Stimulated activated CD4-positive, alpha-beta T cell treated with anti-CD3 and anti-CD28 coated beads, Interleukin-15, amount 100 ng/mL, for 48 hours (primary cell): Measurements from ENCODE around the gene DAB2IP.
"Not testable (repeated sequence)": the region's sequence is repeated elsewhere in the genome, so short reads cannot be mapped to it uniquely, and the experiment has no call there.

Experiments
- DNase-seq, 2 donors: peaks; one replicate each; pipeline ENCODE4 v3.0.0-alpha.2; 2020; ENCODE audit warnings: low read depth in 2 of 2

The DAB2IP gene

GRCh38 chr9:121644040-121644439, 7.4 kb upstream of the DAB2IP start:
- not testable (repeated sequence) for DNase-seq

- DNase-seq, result no peak
These were observed 6.4 kb upstream of the DAB2IP start for GRCh38 chr9:121645003-121645402.

- DNase-seq, result no peak
These were observed 5.3 kb upstream of the DAB2IP start for GRCh38 chr9:121645853-121646807.

GRCh38 chr9:121646992-121647391, 4.4 kb upstream of the DAB2IP start:
- no peak for DNase-seq

- DNase-seq, result no peak
These were observed 3.3 kb upstream of the DAB2IP start for GRCh38 chr9:121648172-121648571.

GRCh38 chr9:121648799-121649198, 2.6 kb upstream of the DAB2IP start:
- no peak for DNase-seq

- DNase-seq, result no peak
These were observed 1.8 kb upstream of the DAB2IP start for GRCh38 chr9:121649476-121650216.

GRCh38 chr9:121650217-121651007, 1.0 kb upstream of the DAB2IP start:
- peak in 1 of 2 donors; percentile 13 for DNase-seq

GRCh38 chr9:121651008-121651294, 483 bp upstream of the DAB2IP start:
- no peak for DNase-seq

GRCh38 chr9:121652021-121652837, 795 bp downstream of the DAB2IP start:
- no peak for DNase-seq

- no peak for DNase-seq
These were observed 1.4 kb downstream of the DAB2IP start for GRCh38 chr9:121652838-121653231.

GRCh38 chr9:121654499-121655140, 3.2 kb downstream of the DAB2IP start:
- no peak for DNase-seq

- DNase-seq, result no peak
These were observed 3.9 kb downstream of the DAB2IP start for GRCh38 chr9:121655231-121655755.

GRCh38 chr9:121656941-121657470, 5.6 kb downstream of the DAB2IP start:
- no peak for DNase-seq

GRCh38 chr9:121658166-121658565, 6.7 kb downstream of the DAB2IP start:
- DNase-seq, result no peak

- DNase-seq, result no peak
These were observed 7.2 kb downstream of the DAB2IP start for GRCh38 chr9:121658591-121658990.

- no peak for DNase-seq
These were observed 8.9 kb downstream of the DAB2IP start for GRCh38 chr9:121660367-121660766.

- DNase-seq, result no peak
These were observed 9.4 kb downstream of the DAB2IP start for GRCh38 chr9:121660876-121661275.

- DNase-seq, result no peak
These were observed 9.9 kb downstream of the DAB2IP start for GRCh38 chr9:121661328-121661727.

- no peak for DNase-seq
These were observed 10.9 kb downstream of the DAB2IP start for GRCh38 chr9:121662359-121662758.
